ENCODE data around the gene OBSCN.
"Not testable (repeated sequence)": the region's sequence is repeated elsewhere in the genome, so short reads cannot be mapped to it uniquely, and the experiment has no call there.

OBSCN gene

GRCh38 chr1:228228601-228229074 is 20.8 kb downstream of the OBSCN start:
- DNase-seq = no peak

DNA sequence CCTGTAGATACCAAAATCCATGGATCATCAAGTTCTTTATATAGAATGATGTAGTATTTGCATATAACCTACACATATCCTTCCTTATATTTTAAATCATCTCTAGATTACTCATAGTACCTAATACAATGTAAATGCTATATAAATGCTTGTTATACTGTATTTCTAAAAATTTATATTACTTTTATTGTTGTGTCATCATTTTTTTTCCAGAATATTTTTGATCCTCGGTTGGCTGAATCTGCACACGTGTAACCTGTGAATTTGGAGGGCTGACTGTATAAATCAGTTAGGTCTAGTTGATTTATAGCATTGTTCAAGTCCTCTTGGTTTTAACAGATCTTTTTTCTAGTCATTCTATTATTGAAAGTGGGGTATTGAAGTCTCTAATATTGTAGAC is 23.3 kb downstream of the OBSCN start:
- DNase-seq = no peak

DNA sequence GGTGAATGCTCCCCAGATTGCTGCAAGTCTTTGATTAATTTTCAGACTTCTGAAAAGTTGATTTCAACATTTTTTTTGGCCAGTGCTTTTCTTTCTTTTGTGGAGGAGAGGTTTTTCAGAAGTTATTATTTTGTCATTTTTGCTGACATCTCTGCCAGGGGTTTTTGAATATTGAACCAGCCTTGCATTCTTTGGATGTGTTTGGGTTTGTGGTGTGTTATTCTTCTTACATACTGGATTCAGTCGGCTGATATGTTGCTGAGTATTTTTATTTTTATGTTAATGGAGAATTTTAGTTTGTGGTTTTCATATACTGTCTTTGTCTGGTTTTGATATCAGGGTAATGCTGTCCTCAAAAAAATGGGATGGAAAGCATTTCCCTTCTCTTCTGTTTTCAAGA is 25.3 kb downstream of the OBSCN start:
- DNase-seq = no peak

GRCh38 chr1:228234921-228235320 is 27.1 kb downstream of the OBSCN start:
- no peak for DNase-seq

DNA sequence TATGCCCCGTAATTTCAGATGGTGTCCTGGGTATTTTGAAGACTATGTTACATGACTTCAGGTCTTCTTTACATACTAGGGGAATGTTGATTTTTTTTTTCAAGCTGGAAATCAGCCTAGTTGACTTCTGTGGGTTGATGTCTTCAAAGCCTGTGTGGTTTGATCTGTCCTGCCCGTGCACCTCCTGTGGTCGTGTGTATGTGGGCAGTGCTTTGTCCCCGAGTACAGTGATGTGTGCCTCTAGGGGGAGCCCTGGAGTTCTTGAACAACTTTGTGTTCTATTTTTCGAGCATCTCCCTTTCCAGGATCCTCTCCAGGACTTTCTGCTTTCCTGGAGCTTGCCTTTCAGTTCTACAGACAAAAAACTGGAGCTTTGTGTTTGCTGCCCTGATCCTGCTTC is 28.9 kb downstream of the OBSCN start:
- no peak for DNase-seq

DNA sequence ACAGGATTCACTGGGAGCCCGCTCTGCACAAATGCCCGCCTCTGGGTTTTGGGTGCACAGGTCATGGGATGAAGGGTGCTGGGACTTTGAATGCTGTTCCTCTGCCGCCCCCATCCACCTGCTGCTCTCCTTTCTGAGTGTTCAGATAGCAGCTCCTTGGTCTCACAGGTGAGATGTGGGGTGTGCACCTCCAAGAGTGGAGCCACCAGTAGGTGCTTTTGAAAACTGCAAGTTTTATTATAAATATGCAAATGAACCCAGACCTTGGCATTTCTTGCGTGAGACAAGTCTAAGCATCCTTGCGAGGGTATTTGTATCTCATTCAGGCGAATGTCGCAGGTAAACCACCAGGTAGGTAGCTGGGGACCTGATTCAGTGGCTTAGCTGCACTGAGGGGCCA is 30.2 kb downstream of the OBSCN start:
- DNase-seq = no peak

DNA sequence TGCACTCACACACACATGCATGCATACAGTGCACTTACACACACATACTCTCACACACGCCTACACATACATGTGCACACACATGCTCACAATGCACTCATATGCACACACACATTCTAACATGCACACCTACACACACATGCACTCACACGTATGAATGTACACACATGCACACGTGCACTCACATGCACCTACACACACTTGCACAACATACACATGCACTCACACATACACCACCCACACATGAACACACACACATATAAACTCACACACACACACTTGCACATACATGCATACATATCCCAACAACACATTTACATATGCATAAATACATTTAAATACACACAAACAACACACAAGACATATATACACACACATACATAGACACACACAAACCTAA is 30.6 kb downstream of the OBSCN start:
- DNase-seq = no peak

DNA sequence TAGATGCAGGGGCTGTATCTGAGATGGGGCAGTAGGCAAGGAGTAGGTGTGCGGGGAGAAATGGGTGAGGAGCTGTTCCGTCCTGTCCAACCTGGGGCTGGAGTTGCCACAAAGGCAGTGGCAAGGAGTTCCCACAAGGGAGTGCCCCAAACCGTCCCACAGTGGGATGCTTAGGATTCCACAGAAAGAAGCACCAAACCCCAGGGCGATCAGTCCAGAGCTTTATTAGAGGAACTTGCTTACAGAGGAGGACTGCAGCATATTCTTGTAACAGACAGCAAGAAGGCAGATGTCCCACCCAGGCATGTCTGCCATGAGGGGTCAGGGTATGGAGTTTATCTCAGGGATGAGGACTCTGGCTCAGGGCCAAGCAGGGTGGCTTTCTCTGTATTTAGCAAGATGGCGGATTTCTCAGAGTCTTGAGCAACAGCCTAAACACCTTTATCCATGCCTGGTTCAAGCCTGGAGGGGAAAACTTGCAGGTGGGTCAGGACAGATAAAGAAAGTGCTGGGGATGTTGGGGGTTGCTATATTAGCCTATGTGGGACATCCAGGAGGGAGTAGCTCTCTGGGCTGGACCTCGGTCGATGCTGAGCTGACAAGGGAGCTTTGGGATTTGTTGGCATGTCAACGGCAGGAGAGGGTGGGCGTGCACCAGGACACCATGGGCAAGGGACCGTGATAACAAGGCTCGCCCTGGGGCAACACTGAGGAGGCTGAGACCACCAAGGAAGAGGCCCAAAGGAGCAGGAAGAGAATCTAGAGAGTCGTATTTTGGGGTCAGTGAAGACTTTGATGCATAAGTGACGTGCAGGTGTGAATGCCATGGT is 32.8 kb downstream of the OBSCN start:
- DNase-seq = no peak

DNA sequence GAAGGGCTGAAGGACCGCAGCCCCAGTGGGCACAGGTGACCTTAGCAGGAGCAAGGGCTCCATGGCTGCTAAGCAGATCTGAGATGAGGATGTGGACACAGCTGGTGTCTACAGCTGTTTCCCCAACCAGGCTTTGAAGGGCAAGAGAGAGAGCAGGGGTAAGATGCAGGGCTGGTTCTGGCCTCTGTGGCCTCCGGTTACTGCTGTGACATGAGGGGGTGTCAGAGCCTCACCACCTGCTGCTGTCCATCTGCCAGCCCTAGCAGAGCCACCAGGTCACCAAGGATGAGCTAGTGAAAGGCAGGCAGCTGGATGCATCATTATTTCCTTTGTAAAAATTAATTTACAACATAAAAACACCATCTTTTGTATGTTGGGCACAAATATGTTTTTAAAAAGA is 33.4 kb downstream of the OBSCN start:
- no peak for DNase-seq

GRCh38 chr1:228242409-228242808 is 34.6 kb downstream of the OBSCN start:
- no peak for DNase-seq

GRCh38 chr1:228243093-228243492 is 35.2 kb downstream of the OBSCN start:
- DNase-seq = no peak

GRCh38 chr1:228243989-228244388 is 36.1 kb downstream of the OBSCN start:
- not testable (repeated sequence) for DNase-seq

DNA sequence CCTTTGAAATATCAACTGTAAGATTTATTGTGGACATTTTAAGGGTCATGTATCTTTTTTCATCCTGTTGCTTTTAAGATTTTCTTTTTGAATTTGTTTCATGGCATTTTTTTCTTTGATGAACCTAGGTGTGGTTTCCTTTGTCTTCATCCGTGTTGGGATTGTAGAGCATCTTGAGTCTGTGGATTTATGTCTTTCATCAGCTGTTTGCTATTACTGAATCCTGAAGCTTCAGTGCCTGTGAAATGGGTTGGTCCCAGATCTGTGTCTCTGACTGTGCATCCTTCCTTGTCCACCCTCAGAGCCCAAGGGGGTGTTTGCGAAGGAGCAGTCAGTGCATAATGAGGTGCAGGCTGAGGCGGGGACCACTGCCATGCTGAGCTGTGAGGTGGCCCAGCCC is 37.3 kb downstream of the OBSCN start:
- DNase-seq = no peak

DNA sequence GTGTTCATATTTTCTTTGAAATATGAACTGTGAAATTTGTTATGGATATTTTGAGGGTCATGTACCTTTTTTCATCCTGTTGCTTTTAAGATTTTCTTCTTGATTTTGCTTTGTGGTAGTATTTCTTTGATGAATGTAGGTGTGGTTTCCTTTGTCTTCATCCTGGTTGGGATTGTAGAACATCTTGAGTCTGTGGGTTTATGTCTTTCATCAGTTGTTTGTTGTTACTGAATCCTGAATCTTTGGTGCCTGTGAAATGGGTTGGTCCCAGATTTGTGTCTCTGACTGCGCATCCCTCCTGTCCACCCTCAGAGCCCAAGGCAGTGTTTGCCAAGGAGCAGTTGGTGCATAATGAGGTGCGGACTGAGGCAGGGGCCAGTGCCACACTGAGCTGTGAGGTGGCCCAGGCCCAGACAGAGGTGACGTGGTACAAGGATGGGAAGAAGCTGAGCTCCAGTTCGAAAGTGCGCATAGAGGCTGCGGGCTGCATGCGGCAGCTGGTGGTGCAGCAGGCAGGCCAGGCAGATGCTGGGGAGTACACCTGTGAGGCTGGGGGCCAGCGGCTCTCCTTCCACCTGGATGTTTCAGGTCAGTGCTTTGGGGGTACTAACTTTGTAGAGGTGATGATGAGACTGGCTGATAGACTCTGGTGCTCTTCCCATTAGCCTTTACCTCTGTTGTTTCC is 38.5 kb downstream of the OBSCN start:
- no peak for DNase-seq

DNA sequence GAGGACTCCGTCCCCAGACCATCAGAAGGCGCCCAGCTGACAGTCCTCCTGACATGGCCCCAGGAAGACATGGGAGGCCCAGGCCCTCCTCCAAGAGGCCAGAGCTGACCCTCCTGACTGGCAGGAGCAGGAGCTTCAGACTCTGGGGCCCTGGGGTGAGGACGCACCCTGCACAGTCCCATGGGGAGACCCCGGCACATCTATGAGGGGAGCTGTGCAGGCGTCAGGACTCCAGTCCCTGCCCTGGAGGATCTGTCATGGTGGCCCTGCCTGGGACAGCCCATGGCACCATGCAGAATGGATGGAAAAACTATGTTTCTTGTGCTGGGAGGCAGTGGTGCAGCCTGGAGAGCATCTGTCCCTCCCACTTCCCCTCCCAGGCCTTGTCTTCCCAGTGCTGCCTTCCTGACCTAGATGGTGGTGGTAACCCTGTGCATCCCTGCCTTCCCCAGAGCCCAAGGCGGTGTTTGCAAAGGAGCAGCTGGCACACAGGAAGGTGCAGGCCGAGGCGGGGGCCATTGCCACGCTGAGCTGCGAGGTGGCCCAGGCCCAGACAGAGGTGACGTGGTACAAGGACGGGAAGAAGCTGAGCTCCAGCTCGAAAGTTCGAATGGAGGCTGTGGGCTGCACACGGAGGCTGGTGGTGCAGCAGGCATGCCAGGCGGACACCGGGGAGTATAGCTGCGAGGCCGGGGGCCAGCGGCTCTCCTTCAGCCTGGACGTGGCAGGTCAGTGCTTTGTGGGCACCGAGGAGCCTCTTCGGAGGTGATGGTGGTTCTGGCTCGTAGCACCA is 41.9 kb downstream of the OBSCN start:
- DNase-seq = no peak

DNA sequence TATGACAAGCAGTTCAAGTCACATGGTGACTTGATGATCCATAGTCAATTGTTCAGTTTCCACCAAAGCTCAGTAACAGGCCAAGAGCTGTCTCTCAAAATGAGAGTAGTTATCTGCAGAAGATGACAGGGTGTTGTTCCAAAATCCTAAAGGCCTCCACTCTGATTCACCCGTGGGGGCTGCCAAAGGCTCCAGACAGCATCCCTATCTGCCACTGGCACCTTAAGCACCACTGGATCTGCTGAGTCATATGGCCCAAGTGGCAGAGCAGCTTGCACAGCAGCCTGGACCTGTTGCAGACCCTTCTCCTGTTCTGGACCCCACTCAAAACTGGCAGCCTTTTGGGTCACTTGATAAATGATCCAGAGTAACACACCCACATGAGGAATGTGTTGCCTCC is 44.6 kb downstream of the OBSCN start:
- DNase-seq = not testable (repeated sequence)

DNA sequence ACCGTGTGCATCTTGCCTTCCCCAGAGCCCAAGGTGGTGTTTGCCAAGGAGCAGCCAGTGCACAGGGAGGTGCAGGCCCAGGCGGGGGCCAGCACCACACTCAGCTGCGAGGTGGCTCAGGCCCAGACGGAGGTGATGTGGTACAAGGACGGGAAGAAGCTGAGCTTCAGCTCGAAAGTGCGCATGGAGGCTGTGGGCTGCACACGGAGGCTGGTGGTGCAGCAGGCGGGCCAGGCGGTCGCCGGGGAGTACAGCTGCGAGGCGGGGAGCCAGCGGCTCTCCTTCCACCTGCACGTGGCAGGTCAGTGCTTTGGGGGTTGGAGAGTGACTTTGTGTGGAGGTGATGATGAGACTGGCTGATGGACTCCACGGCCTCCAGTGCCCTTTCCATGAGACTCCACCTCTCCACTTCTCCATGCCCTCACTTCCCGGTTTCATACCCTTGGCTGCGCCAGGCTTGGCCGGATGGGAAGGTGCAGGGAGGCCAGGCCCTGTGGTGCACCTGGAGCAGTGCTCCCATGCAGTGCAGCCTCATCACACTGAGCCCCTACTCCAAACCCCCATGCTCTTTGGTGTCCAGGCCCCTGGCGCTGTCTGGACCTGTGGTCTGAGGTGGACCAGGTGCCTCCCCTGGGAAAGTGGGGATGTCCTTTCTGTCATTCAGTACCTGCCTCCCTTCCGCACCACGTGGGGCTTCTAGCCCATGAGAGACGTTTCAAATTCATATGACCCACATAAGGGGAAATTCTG is 49.0 kb downstream of the OBSCN start:
- no peak for DNase-seq

DNA sequence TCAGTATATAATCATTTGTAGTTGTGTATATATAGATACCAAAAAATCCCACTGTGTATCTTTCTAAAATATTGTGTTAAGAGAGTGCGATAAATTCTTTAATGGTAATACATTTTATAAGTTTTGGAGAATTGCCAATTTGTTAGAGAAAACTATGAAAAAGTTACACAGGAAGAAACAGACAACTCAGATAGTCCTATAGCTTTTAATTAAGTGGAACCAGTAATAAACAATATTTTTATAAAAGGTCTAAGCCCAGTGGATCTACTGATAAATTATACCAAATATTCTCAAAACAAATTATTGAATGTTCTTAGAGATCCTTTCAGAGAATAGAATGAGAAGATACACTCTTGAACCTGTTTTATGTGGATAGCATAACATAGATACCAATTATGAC is 50.6 kb downstream of the OBSCN start:
- no peak for DNase-seq

DNA sequence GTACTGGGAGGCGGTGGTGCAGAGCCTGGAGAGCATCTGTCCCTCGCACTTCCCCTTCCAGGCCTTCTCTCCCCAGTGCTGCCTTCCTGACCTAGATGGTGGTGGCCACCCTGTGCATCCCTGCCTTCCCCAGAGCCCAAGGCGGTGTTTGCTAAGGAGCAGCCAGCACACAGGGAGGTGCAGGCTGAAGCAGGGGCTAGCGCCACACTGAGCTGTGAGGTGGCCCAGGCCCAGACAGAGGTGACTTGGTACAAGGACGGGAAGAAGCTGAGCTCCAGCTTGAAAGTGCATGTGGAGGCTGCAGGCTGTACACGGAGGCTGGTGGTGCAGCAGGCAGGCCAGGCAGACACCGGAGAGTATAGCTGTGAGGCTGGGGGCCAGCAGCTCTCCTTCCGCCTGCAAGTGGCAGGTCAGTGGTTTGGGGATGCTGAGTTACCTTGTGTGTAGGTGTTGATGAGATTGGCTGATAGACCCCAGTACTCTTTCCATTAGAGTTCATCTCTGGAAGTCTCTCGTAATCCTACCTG is 51.6 kb downstream of the OBSCN start:
- no peak for DNase-seq

GRCh38 chr1:228259951-228260350 is 52.1 kb downstream of the OBSCN start:
- DNase-seq = no peak

- no peak for DNase-seq
These were observed 53.9 kb downstream of the OBSCN start for GRCh38 chr1:228261706-228262105.

GRCh38 chr1:228262475-228262874 is 54.6 kb downstream of the OBSCN start:
- no peak for DNase-seq

GRCh38 chr1:228263636-228264035 is 55.8 kb downstream of the OBSCN start:
- no peak for DNase-seq

Measured in NCI-H1092 (cell line).